ENCODE results near the gene ABCD4. TPM values are rescaled to one million over a fixed set of nuclear protein-coding genes. Genes with fewer than 3 reads are reported as not detected.

Gene ABCD4
- total and polyA plus RNA-seq, 2 of the 4 experiments (the other 2 are of a cell fraction), result 12.2 to 20.4 TPM

DNA sequence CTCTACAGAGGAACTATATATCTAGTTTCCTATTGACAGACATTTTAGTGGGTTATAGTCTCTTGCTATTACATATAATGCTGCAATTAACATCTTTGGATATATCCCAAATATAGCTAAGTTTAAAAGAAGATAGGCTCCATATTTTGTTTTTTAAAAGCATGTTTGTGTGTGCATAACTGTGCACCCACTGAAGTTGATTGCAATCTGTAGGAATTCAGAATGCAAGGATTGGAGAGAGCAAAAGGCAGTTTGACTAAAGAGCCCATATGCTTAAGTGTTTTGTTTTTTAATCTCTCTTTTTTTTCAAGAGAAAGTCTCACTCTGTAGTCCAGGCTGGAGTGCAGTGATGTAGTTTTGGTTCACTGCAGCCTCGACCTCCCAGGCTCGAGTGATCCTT lies 9.4 kb upstream of the ABCD4 start:
- ChIA-PET CTCF (no interaction called here), POLR2A (ENCODE audit: unreplicated experiment) (no interaction called here)
- Histone ChIP-seq H4K5ac (ENCODE audit: low read depth, low read length) (no peak overlapping the region), H2BK5ac (ENCODE audit: low read depth, low read length, poor library complexity, severe bottlenecking) (no peak overlapping the region), H4K91ac (ENCODE audit: insufficient read depth, low read depth, low read length) (no peak overlapping the region), H3K4me1 (ENCODE audit: control insufficient read depth, insufficient read depth, low read length) (no peaks in the 10 kb centered on the region), H3K27ac (ENCODE audit: insufficient read depth, low read length) (no peak overlapping the region), H3K9me1 (ENCODE audit: insufficient read depth, low read length) (no peaks in the 10 kb centered on the region), H3K27me3 (ENCODE audit: control insufficient read depth, insufficient read depth, low read length) (peaks cover 28% of the 10 kb centered on the region), H3K4me3 (ENCODE audit: insufficient read depth, low read depth, low read length) (no peak overlapping the region), H3K23ac (ENCODE audit: low read depth, low read length) (no peak overlapping the region), H2BK15ac (ENCODE audit: low read depth, low read length) (no peak overlapping the region), H4K20me1 (ENCODE audit: insufficient read depth, low read length) (no peaks in the 10 kb centered on the region), H2AK9ac (replicated peaks; ENCODE audit: low read depth, low read length, poor library complexity) (no peak overlapping the region), H3K4ac (ENCODE audit: low read depth, low read length) (no peak overlapping the region), H3K56ac (ENCODE audit: extremely low read depth, insufficient read depth, low read length) (no peak overlapping the region), H3K18ac (ENCODE audit: low read depth, low read length) (no peak overlapping the region), H2AFZ (replicated peaks; ENCODE audit: low read length, poor library complexity) (no peak overlapping the region), H3K9ac (ENCODE audit: low read depth, low read length) (no peak overlapping the region), H2BK120ac (ENCODE audit: low read depth, low read length) (no peak overlapping the region), H4K8ac (ENCODE audit: low read depth in 2 of 2, low read length in 2 of 2) (no peak overlapping the region), H3K4me2 (ENCODE audit: low read depth, low read length) (no peak overlapping the region), H3K36me3 (ENCODE audit: control insufficient read depth, insufficient read depth, low read length) (no peaks in the 10 kb centered on the region), H3K9me3 (ENCODE audit: control insufficient read depth, insufficient read depth, low read length) (no peaks in the 10 kb centered on the region), H3K79me1 (ENCODE audit: low read depth in 1 of 2, low read length in 2 of 2) (no peaks in the 10 kb centered on the region), H2BK20ac (ENCODE audit: low read depth, low read length) (no peak overlapping the region), H3K14ac (replicated peaks; ENCODE audit: low read depth, low read length) (no peak overlapping the region), H2AK5ac (ENCODE audit: low read depth, low read length) (no peak overlapping the region)
- TF ChIP-seq BHLHE40 (IDR thresholded peaks at IDR 0.05; ENCODE audit: low read depth, low read length) (no peak), FOS (IDR thresholded peaks at IDR 0.05; ENCODE audit: low read depth, low read length) (no peak), USF2 (IDR thresholded peaks at IDR 0.05; ENCODE audit: low read depth, low read length) (no peak), SMC3 (IDR thresholded peaks at IDR 0.05; ENCODE audit: low read depth, low read length) (no peak), MAFK (IDR thresholded peaks at IDR 0.05; ENCODE audit: low read depth, low read length) (no peak), MAZ (IDR thresholded peaks at IDR 0.05; ENCODE audit: borderline replicate concordance, low read depth, low read length) (no peak), POLR2A (IDR thresholded peaks at IDR 0.05; ENCODE audit: low read depth, low read length) (no peak), NFE2L2 (IDR thresholded peaks at IDR 0.05; ENCODE audit: low read depth, low read length) (no peak), RCOR1 (IDR thresholded peaks at IDR 0.05; ENCODE audit: insufficient replicate concordance, low read length) (no peak), RAD21 (IDR thresholded peaks at IDR 0.05; ENCODE audit: low read length) (no peak), MXI1 (IDR thresholded peaks at IDR 0.05; ENCODE audit: borderline replicate concordance, low read depth, low read length) (no peak), CEBPB (IDR thresholded peaks at IDR 0.05; ENCODE audit: low read depth, low read length) (no peak), CHD1 (IDR thresholded peaks at IDR 0.05; ENCODE audit: low read depth, low read length) (no peak), RFX5 (IDR thresholded peaks at IDR 0.05; ENCODE audit: low read depth, low read length) (no peak)
- TF ChIP-seq, protein P1, sequence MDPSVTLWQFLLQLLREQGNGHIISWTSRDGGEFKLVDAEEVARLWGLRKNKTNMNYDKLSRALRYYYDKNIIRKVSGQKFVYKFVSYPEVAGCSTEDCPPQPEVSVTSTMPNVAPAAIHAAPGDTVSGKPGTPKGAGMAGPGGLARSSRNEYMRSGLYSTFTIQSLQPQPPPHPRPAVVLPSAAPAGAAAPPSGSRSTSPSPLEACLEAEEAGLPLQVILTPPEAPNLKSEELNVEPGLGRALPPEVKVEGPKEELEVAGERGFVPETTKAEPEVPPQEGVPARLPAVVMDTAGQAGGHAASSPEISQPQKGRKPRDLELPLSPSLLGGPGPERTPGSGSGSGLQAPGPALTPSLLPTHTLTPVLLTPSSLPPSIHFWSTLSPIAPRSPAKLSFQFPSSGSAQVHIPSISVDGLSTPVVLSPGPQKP (IDR thresholded peaks at IDR 0.05; ENCODE audit: borderline replicate concordance, low read depth, low read length), result no peak
- TF ChIP-seq, protein P2, sequence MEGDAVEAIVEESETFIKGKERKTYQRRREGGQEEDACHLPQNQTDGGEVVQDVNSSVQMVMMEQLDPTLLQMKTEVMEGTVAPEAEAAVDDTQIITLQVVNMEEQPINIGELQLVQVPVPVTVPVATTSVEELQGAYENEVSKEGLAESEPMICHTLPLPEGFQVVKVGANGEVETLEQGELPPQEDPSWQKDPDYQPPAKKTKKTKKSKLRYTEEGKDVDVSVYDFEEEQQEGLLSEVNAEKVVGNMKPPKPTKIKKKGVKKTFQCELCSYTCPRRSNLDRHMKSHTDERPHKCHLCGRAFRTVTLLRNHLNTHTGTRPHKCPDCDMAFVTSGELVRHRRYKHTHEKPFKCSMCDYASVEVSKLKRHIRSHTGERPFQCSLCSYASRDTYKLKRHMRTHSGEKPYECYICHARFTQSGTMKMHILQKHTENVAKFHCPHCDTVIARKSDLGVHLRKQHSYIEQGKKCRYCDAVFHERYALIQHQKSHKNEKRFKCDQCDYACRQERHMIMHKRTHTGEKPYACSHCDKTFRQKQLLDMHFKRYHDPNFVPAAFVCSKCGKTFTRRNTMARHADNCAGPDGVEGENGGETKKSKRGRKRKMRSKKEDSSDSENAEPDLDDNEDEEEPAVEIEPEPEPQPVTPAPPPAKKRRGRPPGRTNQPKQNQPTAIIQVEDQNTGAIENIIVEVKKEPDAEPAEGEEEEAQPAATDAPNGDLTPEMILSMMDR (conservative IDR thresholded peaks at IDR 0.05; ENCODE audit: low read depth, low read length), result no peak
- no peak for DNase-seq
- in situ Hi-C loops (cut with MboI; ENCODE audit: low sequenced_read_pairs), result no loop called here
- no TSS peak for BruUV-seq (replicated peaks)
- ATAC-seq (ENCODE audit: low read depth), result no peak
- dilution Hi-C loops (cut with HindIII; ENCODE audit: low sequenced_read_pairs, unreplicated experiment), result no loop called here
- no CpG with 5 or more reads among the region's 2 CpGs for WGBS, 2 experiments (ENCODE audit: extremely low coverage in 2 of 2, insufficient read length in 1 of 2)
- intact Hi-C loops (cut with micrococcal nuclease), result no loop called here

Measured in IMR-90 (cell line).